GM20431 (cell line): Measurements from ENCODE around the gene PAX2.

ENCODE experiments used
- in situ Hi-C: fragments of 300-500 bp; cut with MseI, MboI; formaldehyde crosslinking; loops from one replicate; pipeline ENCODE4 v1.15.0; 2020; ENCODE audit warnings: low sequenced_read_pairs; ENCODE audit not compliant: unreplicated experiment

PAX2 gene

DNA sequence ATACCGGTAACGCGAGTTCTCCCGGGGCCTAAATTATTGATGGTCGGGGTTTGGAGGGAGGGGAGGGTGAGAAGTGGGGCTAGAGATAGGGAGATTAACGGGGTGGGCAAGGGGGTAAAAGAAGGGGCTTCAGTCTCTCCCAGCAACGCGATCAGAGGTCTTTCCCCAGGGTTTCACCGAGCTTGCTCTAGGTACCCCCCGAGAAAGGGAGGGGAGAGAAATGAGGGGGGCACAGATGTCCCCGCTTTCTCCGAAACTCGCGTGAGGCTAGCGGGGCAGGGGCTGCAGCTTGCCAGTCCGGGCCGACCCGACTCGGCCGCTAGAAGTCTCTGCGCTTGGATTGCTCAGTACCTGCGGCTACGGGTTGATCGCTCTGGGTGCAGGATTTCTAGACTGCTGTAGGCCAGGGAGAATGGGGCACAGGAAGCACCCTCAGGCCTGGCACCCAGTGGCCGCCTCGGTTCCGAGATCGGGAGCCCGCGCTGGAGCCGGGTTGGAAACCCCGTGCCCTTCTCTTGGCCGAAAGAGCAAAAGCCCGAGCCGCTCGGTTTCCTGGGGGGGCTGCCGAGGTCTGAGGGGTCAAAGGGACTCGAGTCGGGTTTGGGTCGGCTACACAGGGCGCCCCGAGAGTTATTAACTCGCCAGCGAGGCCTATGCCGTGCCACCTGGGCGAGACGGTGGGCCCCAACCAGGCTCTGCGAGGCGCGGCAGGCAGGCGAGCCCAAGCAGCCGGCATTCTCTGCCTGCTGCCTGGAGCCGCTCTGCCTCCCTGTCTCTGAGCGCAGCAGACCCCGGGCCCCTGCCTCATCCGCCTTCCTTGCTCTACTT is 3.1 kb downstream of the PAX2 start:
- in situ Hi-C loops, result loop anchor here (25.0 kb wide), 1 partner anchor 186 kb away; no protein-coding TSS in a partner anchor

DNA sequence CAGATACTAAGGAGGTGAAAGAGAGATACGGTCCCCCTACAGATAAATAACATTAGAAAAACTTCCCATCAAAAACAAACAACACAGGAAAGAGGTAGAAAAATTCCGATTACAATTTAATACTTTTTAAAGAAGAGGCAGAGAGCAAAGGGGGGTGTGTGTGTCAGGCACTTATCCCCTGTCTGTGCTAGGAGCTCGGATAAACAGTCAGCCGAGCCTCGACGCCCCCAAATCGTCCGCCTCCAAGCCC is 3.6 kb downstream of the PAX2 start:
- in situ Hi-C loops, result loop anchor here (25.0 kb wide), 1 partner anchor 187 kb away; no protein-coding TSS in a partner anchor

- in situ Hi-C loops, result loop anchor here (25.0 kb wide), 1 partner anchor 187 kb away; no protein-coding TSS in a partner anchor
Observed at GRCh38 chr10:100749309-100750217, 4.2 kb downstream of the PAX2 start.

- in situ Hi-C loops, result no loop called here
Observed at GRCh38 chr10:100750291-100751210, 5.2 kb downstream of the PAX2 start.

GRCh38 chr10:100751211-100751933 is 6.0 kb downstream of the PAX2 start:
- in situ Hi-C loops, result no loop called here

DNA sequence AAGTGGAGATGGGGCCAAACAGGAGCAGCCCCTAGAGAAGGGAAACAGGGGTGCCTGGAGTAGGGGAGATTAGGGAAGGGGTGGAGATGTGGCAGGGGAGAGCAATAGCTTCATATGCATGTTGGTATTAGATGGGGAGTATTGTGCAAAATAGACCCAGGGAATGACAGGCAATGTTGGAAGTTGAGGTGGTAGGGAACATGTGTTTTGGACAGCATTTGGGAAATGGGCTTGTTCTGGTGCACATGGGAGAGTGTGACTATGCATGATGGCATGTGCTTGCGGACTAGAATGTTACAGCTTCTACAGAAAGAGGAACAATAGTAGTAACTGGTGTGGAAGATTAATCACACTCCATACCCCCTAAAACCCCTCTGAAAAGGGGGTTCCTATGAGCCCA is 10.4 kb downstream of the PAX2 start:
- in situ Hi-C loops, result no loop called here

DNA sequence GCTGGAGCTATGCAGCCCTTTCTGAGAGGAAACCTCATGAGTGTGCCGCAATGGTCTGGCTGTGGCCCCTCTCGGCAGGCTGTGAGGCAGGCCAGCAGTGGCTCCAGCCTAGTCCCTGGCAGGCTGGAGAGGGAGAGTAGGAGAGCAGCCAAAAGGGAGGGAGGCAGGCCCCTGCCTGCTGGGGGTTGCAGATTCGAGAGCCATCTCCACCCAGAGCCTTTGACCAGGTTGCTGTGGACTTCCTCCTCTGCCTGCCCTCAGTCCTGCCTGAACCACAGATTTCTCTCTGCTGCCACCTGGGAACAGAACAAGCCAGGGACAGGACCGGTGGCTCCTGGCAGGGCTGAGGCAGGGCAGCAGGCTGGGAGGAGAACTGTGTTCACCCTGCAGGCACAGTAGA is 13.9 kb downstream of the PAX2 start:
- in situ Hi-C loops, result no loop called here

DNA sequence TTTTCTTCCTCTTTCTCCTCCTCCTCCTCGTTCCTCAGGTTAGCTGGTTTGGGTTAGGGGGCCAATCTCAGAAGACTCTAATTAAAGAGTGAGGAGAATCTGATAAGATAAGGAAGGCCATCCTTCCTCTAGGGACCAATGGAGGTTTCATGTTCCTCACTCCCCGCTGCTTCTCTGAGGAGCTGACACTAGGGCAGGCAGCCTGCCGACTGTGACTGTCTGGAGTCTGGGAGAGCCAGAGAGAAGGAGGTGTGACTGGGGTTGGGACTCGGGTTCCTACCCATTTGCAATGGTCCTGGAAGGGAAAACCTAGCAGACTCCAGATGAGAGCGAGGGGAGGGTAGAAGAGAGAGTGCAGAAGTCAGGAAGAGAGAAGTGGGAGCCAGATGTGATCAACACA is 15.3 kb downstream of the PAX2 start:
- in situ Hi-C loops, result no loop called here

GRCh38 chr10:100761191-100761590 is 15.8 kb downstream of the PAX2 start:
- in situ Hi-C loops, result no loop called here

GRCh38 chr10:100763043-100763747 is 17.8 kb downstream of the PAX2 start:
- in situ Hi-C loops, result no loop called here

- in situ Hi-C loops, result no loop called here
Observed at GRCh38 chr10:100766693-100767421, 21.5 kb downstream of the PAX2 start.

DNA sequence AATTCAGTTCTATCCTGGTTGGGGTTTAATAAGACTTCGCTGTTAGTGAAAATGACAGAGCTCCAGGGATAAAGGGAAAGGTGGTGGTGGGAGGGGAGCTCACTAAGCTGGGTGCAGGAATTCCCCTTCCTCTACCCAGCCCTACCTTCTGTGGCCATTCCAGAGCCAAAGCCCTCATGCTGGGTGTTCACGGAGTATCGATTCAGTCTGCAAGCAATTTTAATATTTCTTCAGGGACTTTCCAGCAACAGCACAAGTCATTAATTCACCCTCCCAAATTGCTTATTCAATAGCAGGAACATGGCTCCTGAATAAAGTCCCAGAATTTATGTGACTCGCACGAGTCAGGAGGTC is 22.0 kb downstream of the PAX2 start:
- in situ Hi-C loops, result no loop called here

DNA sequence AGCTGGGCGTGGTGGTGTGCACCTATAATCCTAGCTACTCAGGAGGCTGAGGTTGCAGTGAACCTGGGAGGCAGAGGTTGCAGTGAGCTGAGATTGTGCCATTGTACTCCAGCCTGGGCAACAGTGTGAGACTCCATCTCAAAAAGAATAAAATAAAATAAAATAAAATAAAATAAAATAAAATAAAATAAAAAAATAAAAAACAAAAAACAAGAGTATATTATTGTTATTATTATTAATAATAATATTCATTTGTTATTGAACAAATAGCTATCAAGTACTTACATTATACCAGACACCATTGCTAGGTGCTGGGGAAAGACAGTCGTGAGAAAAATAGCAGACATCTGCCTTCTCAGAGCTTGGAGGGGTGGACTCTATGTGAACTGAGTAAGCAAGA is 24.1 kb downstream of the PAX2 start:
- in situ Hi-C loops, result no loop called here

- in situ Hi-C loops, result no loop called here
Observed at GRCh38 chr10:100773646-100774045, 28.3 kb downstream of the PAX2 start.

DNA sequence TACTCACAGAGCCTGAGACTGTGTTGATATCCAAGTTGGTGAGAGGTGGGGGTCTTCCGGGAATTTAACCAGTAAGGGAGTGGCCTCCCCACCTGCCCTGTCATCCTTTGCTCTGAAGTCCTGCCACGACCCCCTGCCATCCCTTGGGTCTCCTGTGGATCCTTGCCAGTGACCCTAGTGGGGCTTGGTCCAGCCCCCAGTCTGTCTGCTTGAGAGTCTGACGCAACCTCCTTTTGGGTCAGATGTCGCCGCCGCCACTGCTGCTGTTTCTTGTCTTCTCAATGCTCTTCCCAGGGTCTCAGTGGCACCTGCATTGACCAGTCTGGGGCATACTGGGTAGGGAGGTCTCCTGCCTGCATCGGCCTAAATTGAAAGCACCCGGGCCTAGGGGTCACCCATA is 28.8 kb downstream of the PAX2 start:
- in situ Hi-C loops, result no loop called here

GRCh38 chr10:100774876-100775275 is 29.5 kb downstream of the PAX2 start:
- in situ Hi-C loops, result no loop called here

DNA sequence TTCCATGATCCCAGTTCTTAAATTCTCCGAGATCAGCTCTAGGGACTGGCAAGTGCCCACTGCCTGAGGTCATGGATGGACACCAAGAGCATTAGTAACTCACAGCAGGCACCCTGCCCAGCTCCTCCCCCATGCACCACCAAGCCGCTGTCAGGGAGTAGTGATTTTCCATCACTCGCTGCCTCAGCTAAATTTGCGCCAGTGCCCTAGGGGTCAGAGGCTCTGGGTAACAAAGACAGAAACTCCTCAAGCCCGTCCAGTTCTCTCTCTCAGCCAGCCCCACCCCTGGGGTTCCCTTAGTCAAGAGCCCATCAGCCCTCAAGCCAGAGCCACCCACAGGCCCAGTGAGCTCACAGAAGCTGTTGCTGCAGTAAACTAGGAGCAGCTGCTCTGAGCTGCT is 30.0 kb downstream of the PAX2 start:
- in situ Hi-C loops, result no loop called here

- in situ Hi-C loops, result no loop called here
Observed at GRCh38 chr10:100775871-100776270, 30.5 kb downstream of the PAX2 start.
